ENCODE results near the gene ADCY6.

The ADCY6 gene

DNA sequence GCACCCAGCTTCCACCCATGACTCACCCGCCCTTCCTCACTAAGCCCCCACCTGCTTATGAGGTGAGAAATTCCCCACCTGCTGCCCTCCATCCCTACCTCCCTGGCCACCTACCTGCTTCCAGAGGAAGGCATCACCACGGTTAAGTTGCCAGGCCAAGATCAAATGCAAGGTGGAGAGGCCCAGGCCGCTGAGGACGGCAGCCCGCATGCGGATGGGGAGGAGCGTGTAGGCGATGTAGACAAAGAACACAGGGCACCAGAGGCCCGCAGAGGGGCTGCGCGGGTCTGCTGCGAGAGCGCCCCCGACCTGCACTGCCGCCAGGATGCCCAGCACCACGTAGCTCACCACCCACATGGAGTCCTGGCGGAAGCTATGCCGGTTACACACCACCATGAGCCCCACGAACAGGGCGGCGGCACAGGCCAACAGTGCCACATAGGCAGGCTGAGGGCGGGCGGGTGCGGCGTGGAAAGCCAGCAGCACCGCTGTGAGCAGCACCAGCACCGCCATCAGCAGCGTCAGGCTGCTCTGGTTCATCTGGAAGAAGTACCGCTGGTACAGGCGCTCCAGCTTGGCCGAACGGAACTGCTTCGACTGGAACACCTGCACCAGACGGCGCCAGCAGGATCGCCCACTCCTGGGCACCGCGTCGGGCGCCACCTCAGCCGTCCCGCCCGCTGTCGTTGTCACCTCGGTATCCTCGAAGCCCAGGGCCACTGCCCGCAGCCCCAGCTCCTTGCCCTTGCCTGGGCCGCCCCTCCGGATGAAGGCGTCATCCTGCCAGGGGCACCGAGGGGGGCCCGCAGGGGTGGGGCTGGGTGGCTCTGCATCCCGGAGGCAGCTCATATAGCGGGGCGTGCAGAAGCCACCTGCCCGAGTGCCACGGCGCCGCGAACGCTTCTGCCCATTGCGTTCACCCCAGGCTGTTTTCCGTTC lies 6.2 kb downstream of the ADCY6 start:
- no peak for DNase-seq

DNA sequence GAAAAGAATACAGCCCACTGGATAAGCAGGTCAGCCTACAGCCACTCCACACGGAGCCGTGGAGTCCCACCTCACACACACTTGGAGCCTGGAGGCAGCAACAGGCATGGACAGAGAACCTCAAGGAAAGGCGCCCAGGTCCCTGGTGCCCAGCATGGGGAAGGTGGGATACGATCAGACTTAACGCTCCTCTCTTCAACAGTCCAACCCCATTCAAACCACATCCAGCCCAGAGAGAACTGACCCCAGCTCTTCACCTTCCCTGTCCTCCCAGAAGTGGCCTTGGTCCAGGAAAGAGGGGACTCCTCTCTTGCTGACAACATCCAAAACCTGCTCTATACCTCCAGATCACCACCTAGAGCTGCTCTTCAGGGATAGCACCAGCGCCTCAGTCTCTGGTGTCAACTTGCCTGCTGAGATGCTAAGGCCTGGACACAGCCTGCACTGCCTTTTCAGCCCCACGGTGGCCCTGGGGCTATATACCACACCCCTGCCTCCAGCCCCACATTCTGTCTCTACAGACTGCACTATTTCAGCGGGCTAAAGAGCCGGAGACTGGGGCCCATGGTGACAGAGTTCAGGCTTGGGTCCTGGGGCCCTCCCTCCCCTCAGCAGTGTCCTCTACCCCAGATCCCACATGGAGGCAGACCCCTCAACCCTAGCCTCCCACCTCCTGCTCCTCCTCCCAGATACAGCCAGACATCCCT lies 7.0 kb downstream of the ADCY6 start:
- DNase-seq = no peak

DNA sequence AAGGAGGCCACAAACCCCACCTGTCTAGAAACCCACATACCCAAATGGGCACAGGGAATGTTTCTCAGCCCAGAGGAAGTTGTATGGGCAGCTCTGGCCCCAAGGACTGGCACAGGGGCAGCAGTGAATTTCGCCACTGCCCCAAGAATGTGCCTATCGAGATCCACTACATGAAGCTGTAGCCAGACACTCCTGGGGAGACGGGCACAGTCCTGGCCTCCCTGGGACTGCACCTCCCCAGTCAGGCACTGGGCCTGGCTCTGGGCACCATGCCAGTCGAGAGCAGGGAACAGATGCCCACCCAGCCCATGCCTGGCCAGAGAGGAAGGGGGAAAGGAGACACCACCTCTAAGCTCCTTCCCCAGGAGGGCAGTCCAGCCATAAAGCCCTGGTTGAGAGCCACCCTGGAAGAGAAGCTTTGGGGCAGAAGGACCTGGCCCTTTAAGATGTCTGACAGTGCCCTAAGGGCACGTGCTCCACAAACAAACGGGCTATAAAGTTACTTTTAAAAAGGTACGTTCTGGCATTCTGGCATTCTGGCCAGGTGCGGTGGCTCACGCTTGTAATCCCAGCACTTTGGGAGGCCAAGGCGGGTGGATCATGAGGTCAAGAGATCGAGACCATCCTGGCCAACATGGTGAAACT lies 8.4 kb downstream of the ADCY6 start:
- no peak for DNase-seq

DNA sequence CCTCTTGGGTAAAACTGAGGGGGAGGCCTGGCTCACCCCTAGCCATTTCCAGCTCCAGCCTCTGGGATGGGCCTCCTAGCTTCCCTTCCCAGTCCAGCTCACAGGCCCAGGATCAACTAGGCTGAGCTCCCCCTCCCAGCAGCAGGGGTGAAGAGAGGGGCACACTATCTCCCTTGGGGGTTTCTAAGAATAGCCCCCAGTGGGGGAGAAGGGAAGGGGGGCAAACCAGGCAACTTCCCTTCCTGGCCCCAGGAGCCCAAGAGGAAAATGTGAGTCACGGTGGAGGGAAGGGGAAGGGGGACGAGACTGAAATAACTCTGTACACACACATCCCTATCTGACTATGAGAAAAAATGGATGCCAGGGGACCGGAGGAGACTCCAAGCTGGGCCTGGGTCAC lies 9.0 kb downstream of the ADCY6 start:
- no peak for DNase-seq

DNA sequence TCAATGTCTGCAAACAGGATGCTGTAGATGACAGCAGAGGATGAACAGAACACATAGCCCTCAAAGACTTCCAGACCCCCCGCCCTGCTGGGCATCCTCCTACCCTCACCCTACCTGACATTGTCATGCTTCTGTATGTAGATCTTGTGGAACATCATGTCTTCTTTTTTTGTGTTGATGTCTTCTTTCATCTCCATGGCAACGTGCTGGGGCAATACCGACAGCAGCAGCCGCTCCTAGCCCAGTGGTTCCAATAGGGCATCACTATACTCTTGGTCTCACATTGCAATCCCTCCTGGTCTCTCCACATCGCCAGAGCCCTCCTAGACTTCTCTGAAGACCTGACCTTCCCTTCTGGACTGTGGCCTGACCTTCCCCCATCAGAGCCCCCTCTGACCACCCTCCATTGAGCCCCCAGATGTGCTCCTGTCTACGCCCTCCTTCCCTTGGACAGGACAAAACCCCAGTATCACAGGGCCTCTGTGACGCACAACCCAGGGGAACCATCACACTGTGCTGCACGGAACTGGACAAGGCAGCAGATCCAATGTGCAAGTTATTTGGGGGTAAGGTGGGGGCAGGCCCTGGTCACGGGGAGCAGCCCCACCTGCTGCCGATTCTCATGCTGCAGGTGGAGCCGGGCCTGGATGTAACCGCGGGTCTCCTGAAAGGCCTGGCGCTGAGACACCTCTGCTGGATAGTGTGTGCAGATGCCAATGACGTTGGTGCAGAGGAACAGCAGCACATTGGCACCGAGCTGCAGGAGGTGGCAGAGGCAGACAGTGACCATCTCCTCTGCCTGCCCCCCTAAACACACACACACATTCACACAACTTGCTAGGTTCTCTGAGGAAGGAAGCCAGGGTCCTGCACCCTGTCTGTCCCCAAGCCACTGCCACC lies 11.1 kb downstream of the ADCY6 start:
- no peak for DNase-seq

DNA sequence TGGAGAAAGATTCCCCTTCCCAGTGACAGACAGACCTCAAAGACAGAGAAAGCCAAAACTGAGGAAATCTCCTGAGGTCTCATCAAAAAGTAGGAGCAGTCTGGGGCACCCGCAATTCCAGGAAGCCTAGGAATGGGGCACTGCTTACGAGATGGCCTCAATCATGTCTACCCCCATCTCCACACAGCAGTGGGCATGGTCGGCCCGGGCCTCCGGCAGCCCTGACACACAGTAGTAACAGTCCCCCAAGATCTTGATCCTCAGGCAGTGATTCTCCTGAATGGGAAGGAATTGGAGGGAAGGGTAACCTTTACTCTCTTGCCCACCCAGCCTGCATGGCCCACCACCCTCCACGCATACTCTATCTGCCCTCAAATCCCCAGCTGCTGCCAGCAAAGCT lies 11.9 kb downstream of the ADCY6 start:
- no peak for DNase-seq

DNA sequence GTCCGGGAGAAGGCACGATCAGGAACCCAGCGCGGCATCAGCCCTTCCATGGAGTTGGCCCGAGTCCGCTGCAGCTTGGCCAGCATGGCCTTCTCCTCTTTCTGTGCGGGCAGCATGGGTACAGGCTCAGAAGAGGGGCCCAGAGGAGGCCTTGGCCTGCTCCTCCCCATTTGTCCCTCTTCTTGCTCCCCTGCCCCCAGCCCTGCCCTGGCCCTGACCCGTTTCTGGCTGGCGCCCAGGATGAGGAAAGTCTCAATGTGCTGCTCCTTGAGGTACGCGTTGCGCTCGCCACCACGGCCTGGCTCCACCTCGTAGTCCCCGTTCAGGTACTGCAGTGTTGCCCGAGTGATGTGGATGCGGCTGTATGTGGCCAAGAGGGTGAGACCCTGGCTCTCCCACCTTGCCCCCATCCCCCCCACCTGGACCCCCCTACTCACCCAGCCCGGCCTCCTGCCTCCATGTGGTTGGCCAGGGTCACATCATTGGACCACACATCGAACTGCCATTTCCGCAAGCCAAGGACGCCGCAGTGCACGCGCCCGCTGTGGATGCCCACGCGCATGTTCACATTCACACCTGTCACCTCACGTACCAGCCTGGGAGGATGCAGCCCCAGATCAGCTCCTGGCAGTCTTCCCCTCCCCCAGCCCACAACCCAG lies 12.8 kb downstream of the ADCY6 start:
- no peak for DNase-seq

DNA sequence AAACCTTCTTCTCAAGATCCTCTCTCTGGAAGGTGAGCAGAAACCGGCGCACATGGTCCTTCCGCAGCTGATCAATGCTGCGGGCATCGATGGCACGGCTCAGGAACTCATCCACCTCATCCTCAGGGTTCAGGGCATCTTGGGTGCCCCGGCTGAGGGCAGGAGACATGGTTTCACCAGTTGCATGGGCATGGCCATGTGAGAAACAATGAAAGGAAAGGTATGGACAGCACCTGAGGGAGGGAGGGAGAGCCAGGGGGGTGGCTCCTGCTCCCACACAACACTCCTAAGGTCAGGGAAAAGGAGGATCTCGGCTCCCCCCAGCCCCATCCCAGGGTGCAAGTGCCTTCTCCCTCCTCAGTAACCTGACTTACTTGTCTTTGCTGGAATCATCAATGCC lies 13.6 kb downstream of the ADCY6 start:
- no peak for DNase-seq

DNA sequence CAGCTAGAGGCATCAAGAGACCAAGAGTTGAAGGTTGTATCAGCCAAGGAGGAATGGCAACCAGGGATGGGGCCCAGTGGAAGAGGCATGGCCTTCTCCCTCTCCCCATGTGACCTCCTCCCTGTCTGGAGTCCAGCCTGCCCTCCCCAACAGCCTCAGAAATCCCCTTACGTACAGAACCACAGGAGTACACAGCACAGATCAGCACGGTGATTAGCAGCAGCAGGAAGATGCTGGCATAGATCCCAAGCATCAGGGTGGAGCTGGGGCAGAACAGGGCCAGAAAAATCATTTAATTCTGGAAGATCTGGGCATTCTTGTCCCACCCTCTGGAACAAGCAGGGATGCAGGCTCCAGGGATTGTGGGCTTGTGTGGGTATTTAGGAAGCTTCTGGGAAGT lies 14.4 kb downstream of the ADCY6 start:
- DNase-seq = no peak

DNA sequence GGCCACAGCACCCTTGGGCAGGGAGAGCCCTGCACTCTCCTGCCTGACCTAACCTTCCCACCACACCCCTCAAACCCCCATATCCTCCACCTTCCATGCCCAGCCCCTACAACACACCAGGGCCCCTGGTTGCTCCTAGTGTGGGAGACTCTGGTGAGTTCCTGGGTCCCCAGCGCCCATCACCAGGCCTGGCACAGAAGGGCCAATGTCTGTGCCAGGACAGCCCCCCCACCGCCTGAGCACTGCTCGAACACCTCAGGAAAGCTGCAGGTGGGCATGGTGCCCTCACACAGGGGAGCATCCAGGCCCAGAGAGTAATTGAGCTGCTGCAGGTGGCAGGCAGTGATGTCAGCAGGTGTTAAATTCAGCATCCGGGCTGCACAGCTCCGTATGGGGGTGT lies 15.2 kb downstream of the ADCY6 start:
- no peak for DNase-seq

DNA sequence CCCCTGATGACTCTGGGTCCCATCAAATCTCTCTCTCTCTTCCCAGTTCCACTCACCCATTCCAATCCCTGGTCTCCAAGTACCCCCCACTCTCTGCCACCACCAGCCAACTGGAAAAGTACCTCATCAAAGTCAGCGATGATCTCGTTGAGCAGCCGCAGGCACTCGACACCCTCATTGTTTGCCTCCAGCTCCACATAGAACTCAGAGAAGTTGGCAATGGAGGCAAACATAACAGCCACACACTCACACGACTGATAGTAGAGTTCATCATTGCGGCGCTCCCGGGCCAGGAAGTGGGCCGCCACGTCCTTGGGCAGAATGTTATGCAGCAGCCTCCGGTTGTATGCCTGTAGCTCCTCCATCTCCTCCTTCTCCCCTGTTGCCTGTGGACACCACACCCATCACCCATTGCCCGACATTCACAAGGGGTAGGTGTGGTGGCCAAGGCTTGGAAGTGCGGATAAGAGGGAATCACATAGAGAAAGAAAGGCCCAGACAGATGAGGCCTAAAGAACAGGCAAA lies 17.2 kb downstream of the ADCY6 start:
- DNase-seq = no peak

DNA sequence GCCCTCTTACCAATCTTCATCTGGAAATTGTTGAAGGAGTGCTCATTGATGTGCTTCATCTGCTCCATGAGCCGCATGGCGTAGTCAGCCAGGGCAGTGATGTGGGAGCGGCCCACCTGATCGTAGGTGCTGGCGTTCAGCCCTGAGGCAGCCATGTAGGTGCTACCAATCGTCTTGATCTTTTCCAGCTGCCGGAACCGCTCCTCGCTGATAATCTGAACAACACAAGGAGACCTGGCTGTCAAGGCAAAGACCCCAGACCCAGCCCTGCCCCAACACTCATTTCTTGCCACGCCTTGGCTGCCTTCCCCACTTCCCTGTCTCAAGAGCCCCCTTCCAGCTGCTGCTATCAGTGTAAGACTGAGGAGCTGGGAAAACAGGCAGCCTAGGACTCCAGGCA lies 18.1 kb downstream of the ADCY6 start:
- no peak for DNase-seq

DNA sequence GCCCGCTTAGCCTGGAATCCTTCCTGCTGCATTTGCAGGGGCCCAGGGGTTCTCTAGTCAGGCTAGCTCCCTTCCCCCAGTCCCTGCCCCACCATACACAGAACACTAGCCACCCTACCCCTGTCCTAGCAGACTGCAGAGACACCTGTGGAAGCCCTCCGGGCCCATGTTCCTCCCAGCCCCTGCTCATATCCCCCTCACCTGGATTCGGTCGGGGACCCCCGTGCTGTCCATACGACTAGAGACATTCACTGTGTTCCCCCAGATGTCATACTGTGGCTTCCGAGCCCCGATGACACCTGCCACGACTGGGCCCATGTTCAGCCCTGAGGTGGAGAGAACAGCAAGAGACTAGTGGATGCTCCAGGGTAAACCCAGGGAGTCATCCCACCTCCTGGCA lies 20.2 kb downstream of the ADCY6 start:
- no peak for DNase-seq

DNA sequence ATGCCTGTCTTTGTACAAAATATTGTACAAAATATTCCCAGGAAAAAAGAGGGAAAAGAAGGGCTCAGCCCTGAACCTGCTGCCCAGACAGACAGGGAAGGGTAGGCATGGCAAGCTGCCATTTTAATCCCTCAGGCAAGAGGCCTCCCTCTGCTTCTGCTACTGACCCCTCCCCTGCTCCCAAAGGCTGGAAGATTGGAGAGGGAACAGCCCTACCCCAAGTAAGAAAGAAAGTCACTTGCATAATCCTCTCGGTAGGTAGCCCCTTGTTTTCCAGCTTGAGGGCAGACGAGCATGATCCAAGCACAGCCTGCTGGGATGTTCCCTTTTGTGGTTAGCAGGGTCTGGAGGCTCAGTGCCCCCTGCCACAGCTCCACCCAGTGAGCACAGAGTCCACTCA lies 20.7 kb downstream of the ADCY6 start:
- no peak for DNase-seq

DNA sequence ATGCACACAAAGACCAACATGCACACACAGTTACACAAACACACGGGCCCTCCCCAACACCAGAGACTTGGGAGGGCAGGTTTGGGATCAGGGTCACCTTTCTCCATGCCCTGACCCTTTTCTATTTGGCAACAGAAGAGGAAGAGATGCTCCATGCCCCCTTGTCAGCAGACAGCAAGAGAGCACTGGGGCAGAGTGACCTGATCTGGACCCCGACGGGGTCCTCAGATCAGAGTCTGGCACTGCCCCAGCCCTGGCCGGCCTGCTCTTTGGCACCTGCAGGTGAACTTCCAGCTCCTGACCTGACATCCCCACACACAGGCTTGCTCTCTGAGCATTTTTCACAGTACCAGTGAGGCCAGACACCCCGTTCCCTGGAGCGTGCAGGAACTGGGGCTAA lies 21.4 kb downstream of the ADCY6 start:
- DNase-seq = no peak

DNA sequence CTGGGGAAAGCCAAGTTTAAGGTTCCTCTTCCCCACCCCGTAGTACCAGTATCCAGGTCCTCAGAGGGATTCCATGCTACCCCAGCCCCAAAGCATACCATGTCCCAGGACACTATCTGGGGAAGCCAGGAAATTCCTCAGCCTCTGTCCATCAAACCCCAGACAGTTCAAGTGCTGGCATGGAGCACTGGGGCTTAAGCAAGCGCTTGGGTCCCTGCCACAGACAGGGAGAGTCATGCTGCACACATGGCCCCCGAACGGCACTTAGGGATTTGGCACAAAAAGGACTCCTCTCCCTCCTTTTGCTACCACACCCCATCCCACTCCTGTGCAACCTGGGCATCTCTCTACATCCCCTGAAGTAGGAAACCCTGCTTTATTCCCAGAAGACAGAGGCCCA lies 21.8 kb downstream of the ADCY6 start:
- DNase-seq = no peak

DNA sequence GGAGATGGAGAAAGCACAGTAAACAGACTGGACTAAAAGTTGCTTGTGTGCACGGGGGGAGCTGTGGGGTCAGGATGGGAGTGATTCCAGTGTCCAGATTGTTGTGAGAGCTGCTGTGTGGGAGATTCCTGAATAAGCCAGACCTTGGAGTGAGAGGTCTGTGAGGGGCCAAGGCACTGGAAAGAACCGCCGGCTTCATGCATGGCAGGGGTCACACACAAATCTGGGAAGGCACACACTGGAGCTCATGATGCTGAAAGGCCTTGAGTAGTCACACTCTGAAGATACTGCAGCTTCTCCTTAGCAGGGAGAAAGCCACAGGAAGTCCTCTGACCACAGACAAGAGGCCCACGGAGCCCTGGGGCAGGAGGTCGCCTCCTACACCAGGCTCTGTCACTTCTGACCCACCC lies 23.1 kb downstream of the ADCY6 start:
- DNase-seq = no peak

DNA sequence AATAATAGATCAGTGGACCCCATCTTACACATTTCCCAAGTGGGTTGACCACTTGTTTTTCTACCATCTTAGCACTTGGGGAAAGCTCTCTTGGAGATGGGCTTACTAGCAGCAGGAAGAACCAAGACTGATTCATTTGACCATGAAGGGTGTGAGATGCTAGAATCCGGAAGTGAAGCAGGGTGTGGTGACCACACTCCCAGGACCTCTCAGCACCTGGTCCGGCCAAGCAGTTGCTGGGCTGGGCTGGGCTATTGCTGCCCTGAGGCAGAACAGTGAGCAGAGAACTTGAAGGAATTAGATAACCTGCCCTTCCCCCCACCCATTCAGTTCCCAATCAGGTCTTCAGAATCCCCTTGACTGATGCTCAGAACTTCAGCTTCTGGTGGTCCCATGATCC lies 24.4 kb downstream of the ADCY6 start:
- DNase-seq = no peak

DNA sequence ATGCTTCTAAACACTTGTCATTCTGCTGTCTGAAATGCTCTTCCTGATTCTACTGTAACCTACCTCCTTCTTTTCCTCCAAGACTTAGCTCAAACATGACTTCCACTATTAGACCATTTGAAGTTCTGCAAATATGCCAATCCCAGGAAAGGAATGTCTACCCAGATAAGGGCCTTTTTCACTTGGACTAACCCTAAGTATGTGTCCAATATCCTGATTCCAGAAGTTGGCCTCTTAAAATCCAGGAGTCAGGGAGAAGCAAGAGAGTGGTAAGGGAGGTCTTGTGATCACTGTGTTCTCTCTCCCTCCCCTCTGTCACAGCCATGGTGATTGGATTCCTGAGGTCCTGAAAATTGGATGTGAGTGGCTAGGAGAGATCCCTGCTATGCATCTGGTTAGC lies 30.2 kb downstream of the ADCY6 start:
- no peak for DNase-seq

DNA sequence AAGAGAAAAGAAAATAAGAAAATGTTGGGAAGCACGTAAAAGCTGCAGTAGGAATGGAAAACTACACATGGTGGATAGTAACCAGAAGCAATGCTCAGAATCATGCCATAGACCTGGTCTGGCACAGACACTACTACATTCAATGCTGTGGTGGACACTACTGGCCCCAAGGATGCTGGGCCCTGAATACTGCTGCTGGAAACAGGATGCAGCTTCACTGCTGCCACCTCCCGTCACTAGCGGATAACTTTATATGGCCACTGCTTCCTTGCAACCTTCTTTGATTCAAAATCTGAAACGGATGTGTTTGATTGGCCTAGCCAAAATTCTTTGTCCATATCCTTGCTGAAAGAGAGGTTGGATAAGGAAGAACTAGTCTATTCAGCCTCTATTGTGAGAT lies 30.7 kb downstream of the ADCY6 start:
- DNase-seq = no peak

DNA sequence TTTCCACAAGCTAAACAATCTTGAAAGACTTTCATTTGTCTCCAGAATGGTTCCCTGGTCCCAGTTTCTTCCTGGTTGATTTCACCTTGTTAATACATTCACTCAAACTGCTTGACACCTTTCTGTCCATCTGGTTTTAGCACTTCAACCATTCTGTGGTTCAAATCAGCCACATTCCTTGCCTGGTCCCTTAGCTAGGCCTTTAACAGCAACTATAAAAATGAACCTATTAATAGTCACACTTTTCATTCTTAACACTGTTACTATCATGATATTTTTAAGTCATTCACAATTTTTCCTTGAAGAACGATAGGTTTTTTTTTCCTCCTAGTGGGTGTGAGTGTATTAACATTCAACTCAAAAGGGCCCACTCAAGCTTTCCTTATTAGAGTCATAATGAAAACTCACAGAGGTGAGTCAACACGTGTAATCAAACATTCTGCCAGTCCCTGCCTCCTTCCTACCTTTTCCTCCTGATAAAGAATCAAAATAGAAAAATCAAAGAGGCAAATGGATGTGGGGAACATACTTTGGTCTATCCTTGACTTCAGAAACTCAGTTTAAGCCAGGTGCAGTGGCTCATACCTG lies 38.0 kb downstream of the ADCY6 start:
- DNase-seq = no peak

DNA sequence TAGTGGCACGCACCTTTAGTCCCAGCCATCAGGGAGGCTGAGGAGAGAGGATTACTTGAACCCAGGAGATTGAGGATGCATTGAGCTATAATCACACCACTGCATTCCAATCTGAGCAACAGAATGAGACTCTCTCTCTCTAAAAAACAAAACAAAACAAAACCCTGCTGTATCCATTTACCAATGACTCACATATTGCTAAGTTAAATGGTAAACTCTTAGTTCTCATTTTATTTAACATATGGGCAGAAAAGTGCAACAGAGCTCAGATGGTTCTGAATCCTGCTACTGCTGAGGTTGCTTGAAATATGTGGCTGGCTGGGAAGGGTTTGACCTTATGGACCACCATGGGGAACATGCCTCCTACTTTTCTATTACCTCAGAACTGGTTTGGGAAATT lies 38.7 kb downstream of the ADCY6 start:
- no peak for DNase-seq
